NCI-H2196 (cell line): ENCODE results near the gene FRK.
"Not testable (repeated sequence)": the region's sequence is repeated elsewhere in the genome, so short reads cannot be mapped to it uniquely, and the experiment has no call there.

Source experiments
- DNase-seq: peaks from one replicate; lab custom pipeline; 2025; ENCODE audit not compliant: unreplicated experiment; lab: John Stamatoyannopoulos, UW

Gene FRK

DNA sequence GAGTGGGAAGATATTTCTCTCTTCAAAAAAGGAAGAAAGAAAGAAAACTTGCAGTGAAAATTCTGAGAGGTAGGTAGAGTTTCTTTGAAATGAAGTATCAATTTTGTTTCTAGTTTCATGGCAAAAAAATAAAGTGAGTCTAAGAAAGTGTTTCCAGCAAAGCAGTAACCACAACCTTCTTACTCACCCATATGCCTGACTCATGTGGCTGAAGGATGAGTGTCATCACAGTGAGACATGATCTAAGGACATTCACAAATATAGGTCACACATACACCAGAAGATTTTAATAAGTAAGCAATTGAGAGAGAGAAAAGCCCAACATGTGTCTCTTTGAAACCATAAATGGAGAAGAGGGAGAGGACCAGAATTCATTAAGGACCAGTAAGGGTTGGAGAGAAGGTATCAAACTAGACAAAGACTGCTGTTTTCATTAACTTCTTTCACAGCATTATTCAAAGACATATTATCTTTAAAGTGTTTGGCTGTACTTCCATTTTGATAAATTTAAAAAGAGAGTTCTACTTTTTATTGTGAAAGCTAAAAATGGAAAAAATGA is 169.5 kb downstream of the FRK start:
- no peak for DNase-seq

- no peak for DNase-seq
Observed at GRCh38 chr6:115890238-115890637, 170.5 kb downstream of the FRK start.

GRCh38 chr6:115888687-115889470 is 171.8 kb downstream of the FRK start:
- not testable (repeated sequence) for DNase-seq

GRCh38 chr6:115887891-115888290 is 172.8 kb downstream of the FRK start:
- no peak for DNase-seq

GRCh38 chr6:115885636-115886366 is 174.9 kb downstream of the FRK start:
- no peak for DNase-seq

DNA sequence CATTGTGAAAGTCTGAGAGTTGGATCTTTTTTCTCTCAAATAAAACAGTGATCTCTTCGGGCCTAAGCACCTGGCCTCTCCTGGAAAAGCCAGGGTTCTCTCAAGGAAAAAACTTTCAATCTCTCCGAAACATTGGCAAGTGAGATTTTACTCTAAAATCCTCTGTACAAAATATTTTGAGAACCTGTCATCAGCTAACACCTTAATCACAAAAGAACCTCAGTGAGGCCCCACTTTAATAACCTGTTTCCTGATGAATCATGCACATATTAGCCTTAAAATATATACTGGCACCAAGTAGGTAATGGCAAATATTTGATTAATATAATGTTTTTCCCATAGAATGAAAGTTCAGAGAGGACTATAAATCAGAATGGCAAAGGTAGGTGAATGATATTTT is 177.9 kb downstream of the FRK start:
- DNase-seq: no peak

DNA sequence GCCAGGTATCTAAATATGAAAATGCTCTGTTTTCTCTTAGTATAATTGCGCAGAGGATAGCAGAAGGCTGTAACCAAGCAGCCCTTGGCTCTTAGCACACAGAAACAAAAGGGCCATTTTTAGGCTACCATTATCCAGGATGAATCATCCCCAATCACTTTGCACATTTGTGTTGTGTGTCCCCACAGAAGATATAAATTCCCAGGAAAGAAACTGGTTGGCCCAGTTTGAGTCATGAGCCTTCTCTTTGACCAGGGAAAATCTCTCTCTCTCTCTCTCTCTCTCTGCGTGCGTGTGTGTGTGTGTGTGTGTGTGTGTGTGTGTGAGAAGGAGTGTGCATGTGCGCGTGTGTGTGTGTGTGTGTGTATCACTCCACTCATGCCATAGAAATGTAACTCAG is 178.5 kb downstream of the FRK start:
- no peak for DNase-seq
